H1 (cell line): ENCODE data around the gene TSEN2.

ENCODE experiments used
- KDM4A ChIP-seq: IDR thresholded peaks from one replicate; pipeline ENCODE4 v1.7.1; 2012; ENCODE audit warnings: low read depth, mild to moderate bottlenecking, moderate library complexity, low read length, inconsistent platforms; ENCODE audit not compliant: severe bottlenecking
- TEAD4 ChIP-seq: IDR thresholded peaks from 2 replicates; pipeline ENCODE4 v1.6.1; 2012; ENCODE audit warnings: low read depth, low read length, inconsistent platforms, mixed read lengths

DNA sequence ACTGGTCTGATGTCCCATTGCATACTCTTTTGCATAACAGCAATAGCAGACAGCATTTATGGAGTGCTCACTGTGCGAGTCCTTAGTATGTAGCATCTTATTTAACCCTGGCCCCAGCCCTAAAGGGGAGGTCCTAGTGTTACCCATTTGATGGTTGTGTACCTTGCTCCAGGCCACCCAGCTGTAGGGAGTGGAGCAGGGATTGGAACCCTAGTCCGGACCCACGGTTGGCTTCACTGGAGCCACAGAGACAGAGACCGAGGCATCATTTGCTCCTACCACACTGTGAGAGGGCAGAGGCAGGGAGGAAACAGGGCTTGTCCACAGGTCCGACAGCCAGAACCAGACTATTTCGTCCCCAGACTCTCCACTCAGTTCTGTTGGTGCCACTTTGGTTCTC is 16.0 kb upstream of the TSEN2 start:
- TF ChIP-seq KDM4A (no peak), TEAD4 (no peak)
